Transverse colon (tissue), 4 donors: Measurements from ENCODE around the gene ARAP3. TPM values are rescaled to one million over a fixed set of nuclear protein-coding genes. Genes with fewer than 3 reads are reported as not detected.

Source experiments
- DNase-seq: peaks from one replicate; pipeline ENCODE4 v3.0.0-alpha.2; 2019
- H3K27ac ChIP-seq, 4 donors: fragments of 200-600 bp; sonication (generic); 2 replicates each; pipeline ENCODE4 v1.5.1; 2016 to 2018; ENCODE audit warnings: inconsistent platforms in 4 of 4
- H3K27me3 ChIP-seq: fragments of 200-600 bp; sonication (generic); 2 replicates; pipeline ENCODE4 v1.5.1; 2017; ENCODE audit warnings: inconsistent platforms
- H3K36me3 ChIP-seq, 4 donors: fragments of 200-600 bp; sonication (generic); 2 replicates each; pipeline ENCODE4 v1.5.1; 2017 to 2019; ENCODE audit warnings: inconsistent platforms in 4 of 4
- H3K4me1 ChIP-seq, 4 donors: fragments of 200-600 bp; sonication (generic); 2 replicates each; pipeline ENCODE4 v1.5.1; 2017 to 2020; ENCODE audit warnings: inconsistent platforms in 4 of 4
- H3K4me3 ChIP-seq, 4 donors: fragments of 200-600 bp; sonication (generic); 1 replicate in 1 of 4; 2 replicates in 3 of 4; pipeline versions ENCODE4 v1.5.1 to v1.6.1; 2017 to 2019; ENCODE audit warnings: inconsistent platforms in 4 of 4
- H3K9me3 ChIP-seq, 2 donors: fragments of 200-600 bp; sonication (generic); 2 replicates each; pipeline ENCODE4 v1.5.1; 2017 to 2019; ENCODE audit warnings: inconsistent platforms in 2 of 2
- CTCF ChIP-seq, 5 experiments: fragments of 200-600 bp in 3 of 5; fragments of 450-650 bp in 2 of 5; sonication (generic) in 3 of 5; IDR thresholded peaks; 1 replicate in 2 of 5; 2 replicates in 3 of 5; pipeline ENCODE4 v1.5.1; 2016 to 2017; ENCODE audit warnings: antibody characterized with exemption in 5 of 5, inconsistent platforms in 3 of 5, mild to moderate bottlenecking in 2 of 5, moderate library complexity in 1 of 5
- EP300 ChIP-seq: sonication (generic); formaldehyde crosslinking; IDR thresholded peaks from one replicate; pipeline ENCODE4 v1.6.1; 2017; ENCODE audit warnings: antibody characterized with exemption, low read depth
- POLR2A ChIP-seq: fragments of 450-650 bp; IDR thresholded peaks from one replicate; pipeline ENCODE4 v1.6.1; 2016; ENCODE audit warnings: antibody characterized with exemption, mild to moderate bottlenecking, moderate library complexity
- POLR2AphosphoS5 ChIP-seq, 3 donors: sonication (generic); formaldehyde crosslinking; IDR thresholded peaks; one replicate each; pipeline ENCODE4 v1.6.1; 2016; ENCODE audit warnings: antibody characterized with exemption in 3 of 3
- WGBS, 2 donors: methylation state at CpG; one replicate each; pipeline ENCODE4 v1.1.5; 2018; ENCODE audit warnings: low coverage in 1 of 2; 5-methylcytosine and 5-hydroxymethylcytosine counted together
- in situ Hi-C, 4 donors: fragments of 200-750 bp; cut with MboI; loops; one replicate each; pipeline versions ENCODE4 v1.15.0 to v1.15.1; 2017; ENCODE audit warnings: low sequenced_read_pairs in 3 of 4, low pct_ligation_motif_present in 1 of 4, low pct_unique_long_range_greater_than_20kb in 1 of 4
- intact Hi-C: fragments of 100-400 bp; cut with DNase I; formaldehyde crosslinking; loops from one replicate; pipeline ENCODE4 v1.15.1; 2023; ENCODE audit warnings: low total_unique reads
- total RNA-seq, 4 donors: library from RNA; depleted of rRNA; stranded (reverse); fragments of >200 nt; gene quantifications; one replicate each; pipeline ENCODE4 v1.1.0, GENCODE V29; 2016

ARAP3 gene
- total RNA-seq, 4 donors from 2014 or later, result 1.1 to 4.0 (median 3.3) TPM

DNA sequence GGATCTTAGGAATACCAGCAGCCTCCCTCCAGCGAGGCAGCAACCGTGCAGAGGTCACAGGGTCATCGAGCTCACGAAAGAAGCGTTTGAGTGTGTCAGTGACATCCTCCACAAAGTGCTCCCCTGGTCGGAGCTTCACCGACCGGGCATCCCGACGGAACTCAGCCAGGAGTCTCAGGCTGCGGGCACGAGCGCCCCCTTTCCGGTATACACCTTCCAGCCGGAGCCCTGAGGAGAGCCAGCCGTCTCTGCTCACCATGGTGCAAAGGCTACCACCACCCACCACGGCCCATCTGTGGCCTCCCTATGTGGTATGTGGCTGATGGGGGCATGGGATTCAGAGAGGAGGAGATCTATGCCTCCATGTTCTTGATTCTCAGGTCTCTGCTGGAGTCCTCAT, 20.0 kb downstream of the ARAP3 start:
- H3K4me1 ChIP-seq, result peaks cover 0 to 5% (median 2%) of the 10 kb centered on the region in 4 donors
- no peak for DNase-seq
- H3K27me3 ChIP-seq, result no peaks in the 10 kb centered on the region
- H3K9me3 ChIP-seq, result no peaks in the 10 kb centered on the region
- WGBS, 2 donors, result 88% methylated on average over 17 of the region's 17 CpGs; no CpG with 5 or more reads in 1 of the 2 donors
- H3K36me3 ChIP-seq, result no peaks in the 10 kb centered on the region
- no peak overlapping the region for H3K4me3 ChIP-seq
- TF ChIP-seq POLR2A (no peak), POLR2AphosphoS5 (IDR thresholded peaks at IDR 0.05) (no peak), EP300 (no peak), CTCF (IDR thresholded peaks at IDR 0.05) (no peak)
- intact Hi-C loops, result no loop called here
- H3K27ac ChIP-seq, result no peak overlapping the region
- in situ Hi-C loops, result no loop called here

DNA sequence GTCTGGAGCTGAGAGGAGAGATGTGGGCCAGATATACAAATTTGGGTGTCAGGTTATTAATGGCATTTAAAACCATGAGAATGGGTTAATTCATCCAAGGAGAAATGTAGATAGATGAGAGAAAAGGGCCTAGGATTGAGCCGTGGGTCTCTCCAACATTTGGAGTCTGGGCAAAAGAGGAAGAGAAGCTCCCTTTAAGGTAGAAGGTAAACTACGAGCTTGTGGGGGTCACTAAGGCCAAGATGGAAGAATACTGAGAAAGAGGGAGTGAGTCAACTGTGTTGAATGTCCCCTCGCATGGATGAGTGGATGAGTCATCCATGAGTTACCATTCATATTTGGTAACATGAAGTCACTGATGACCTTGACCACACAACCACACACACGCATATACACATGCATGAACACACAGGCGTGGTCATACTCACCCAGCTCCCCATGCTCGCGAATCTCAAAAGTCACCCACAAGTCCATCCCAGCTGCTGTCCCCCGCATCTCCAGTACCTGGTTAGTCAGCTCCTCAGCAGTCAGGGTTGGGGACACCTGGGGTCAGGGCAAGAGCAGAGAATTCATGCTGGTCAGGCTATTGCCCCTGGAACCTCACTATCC, 24.0 kb downstream of the ARAP3 start:
- 51 to 72% methylated on average over 3 to 8 of the region's 8 CpGs for WGBS, 2 donors
- no peaks in the 10 kb centered on the region for H3K27me3 ChIP-seq
- no peak overlapping the region for H3K4me3 ChIP-seq
- intact Hi-C loops, result no loop called here
- no peaks in the 10 kb centered on the region for H3K9me3 ChIP-seq
- no peak overlapping the region for H3K27ac ChIP-seq
- no peak for DNase-seq
- H3K36me3 ChIP-seq, result no peaks in the 10 kb centered on the region
- TF ChIP-seq CTCF (IDR thresholded peaks at IDR 0.05) (no peak), EP300 (no peak), POLR2AphosphoS5 (IDR thresholded peaks at IDR 0.05) (no peak), POLR2A (no peak)
- H3K4me1 ChIP-seq, result no peaks in the 10 kb centered on the region
- in situ Hi-C loops, result no loop called here

DNA sequence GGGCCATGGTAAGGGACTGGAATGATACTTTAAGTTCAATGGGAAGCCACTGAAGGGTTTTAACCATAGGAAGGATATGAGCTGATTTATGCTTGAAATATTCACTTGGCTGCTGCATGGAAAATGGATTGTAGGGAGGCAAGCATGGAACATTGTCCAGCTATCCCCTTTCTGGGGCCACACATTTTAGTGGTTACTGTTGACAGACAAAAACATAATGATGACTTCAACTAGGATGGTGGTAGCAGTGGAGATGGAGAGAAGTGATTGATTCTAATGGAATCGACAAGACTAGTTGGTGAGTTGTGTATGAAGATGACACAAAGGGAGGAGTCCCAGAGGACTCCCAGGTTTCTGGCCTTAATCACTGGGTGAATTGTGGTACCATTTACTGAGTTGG, 24.6 kb downstream of the ARAP3 start:
- no peak for TF ChIP-seq EP300
- TF ChIP-seq CTCF (IDR thresholded peaks at IDR 0.05), result no peak
- no peak for TF ChIP-seq POLR2A
- no peaks in the 10 kb centered on the region for H3K4me1 ChIP-seq
- in situ Hi-C loops, result no loop called here
- H3K36me3 ChIP-seq, result no peaks in the 10 kb centered on the region
- H3K4me3 ChIP-seq, result no peak overlapping the region
- intact Hi-C loops, result no loop called here
- DNase-seq, result no peak
- H3K27me3 ChIP-seq, result no peaks in the 10 kb centered on the region
- WGBS, 2 donors, result 94% methylated on average over 1 of the region's 1 CpG; no CpG with 5 or more reads in 1 of the 2 donors
- H3K27ac ChIP-seq, result no peak overlapping the region
- H3K9me3 ChIP-seq, result no peaks in the 10 kb centered on the region

DNA sequence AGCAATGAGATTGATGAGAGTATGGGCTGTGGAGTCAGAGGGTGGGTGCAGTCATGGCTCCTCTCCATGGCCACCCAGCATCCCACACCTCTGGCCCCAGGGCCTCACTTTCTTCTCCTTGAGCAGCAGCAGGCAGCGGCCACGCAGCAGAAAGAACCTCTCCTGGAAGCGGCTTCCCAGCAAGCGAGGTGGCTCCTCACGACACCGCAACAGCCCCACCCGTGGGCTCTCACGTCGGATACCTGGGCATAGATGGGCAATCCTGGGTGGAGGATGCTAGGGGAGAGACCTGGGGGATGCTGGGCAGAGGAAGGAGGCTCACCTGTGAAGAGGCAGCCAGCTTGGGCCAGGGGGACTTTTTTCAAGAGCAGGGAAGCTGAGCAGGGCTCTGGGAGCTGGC, 25.6 kb downstream of the ARAP3 start:
- H3K4me3 ChIP-seq, result no peak overlapping the region
- DNase-seq, result no peak
- in situ Hi-C loops, result no loop called here
- no peak for TF ChIP-seq CTCF (IDR thresholded peaks at IDR 0.05)
- TF ChIP-seq EP300, result no peak
- TF ChIP-seq POLR2AphosphoS5 (IDR thresholded peaks at IDR 0.05), result no peak
- no peak for TF ChIP-seq POLR2A
- H3K9me3 ChIP-seq, result no peaks in the 10 kb centered on the region
- no peaks in the 10 kb centered on the region for H3K27me3 ChIP-seq
- no peaks in the 10 kb centered on the region for H3K36me3 ChIP-seq
- intact Hi-C loops, result no loop called here
- H3K27ac ChIP-seq, result no peak overlapping the region
- H3K4me1 ChIP-seq, result peaks cover 3 to 6% (median 4%) of the 10 kb centered on the region in 4 donors
- WGBS, 2 donors, result 96% methylated on average over 9 of the region's 9 CpGs; no CpG with 5 or more reads in 1 of the 2 donors
